Measurements from ENCODE around the gene RNASE11. TPM values are rescaled to one million over a fixed set of nuclear protein-coding genes. Genes with fewer than 3 reads are reported as not detected.

RNASE11 gene
- polyA plus RNA-seq, 3 donors, result not detected

DNA sequence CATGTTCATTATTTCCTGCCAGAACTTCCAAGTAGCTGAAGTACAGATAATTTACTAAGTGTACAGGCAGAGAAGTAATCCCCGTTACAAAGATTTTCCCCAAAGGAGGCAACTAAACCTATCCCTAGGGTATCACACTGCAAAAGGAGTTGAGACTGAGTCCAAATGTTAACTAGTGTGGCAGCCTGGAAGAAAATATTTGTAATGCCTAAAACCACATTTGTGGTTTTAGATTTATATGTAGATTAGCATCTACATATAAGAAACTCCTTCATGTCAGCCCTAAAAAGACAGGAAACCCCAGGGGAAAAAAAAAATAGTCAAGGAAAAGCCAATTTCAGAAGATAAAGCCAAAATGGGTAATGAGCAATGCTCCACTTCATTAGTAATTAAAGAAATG lies 4.8 kb upstream of the RNASE11 start:
- H3K27me3 ChIP-seq (ENCODE audit: control insufficient read depth in 2 of 2, insufficient read depth in 2 of 2, low read length in 2 of 2), result no peaks in the 10 kb centered on the region
- Mint-ChIP-seq H3K27ac (no peak overlapping the region), H3K4me3 (no peak overlapping the region), H3K36me3 (no peaks in the 10 kb centered on the region), H3K27me3 (ENCODE audit: low read depth in 3 of 3) (peaks cover 0 to 5% (median 0%) of the 10 kb centered on the region in 3 donors), H3K9me3 (peaks cover 0 to 3% (median 0%) of the 10 kb centered on the region in 7 donors), H3K4me1 (peaks cover 6% of the 10 kb centered on the region)
- H3K79me2 ChIP-seq (ENCODE audit: insufficient read depth, low read length), result no peaks in the 10 kb centered on the region
- H3K9ac ChIP-seq (ENCODE audit: insufficient read depth, low read length, poor library complexity, severe bottlenecking), result no peak overlapping the region
- no CpG with 5 or more reads among the region's 1 CpG for WGBS (ENCODE audit: insufficient coverage)
- no peaks in the 10 kb centered on the region for H3K9me3 ChIP-seq (replicated peaks in 1 of 2; ENCODE audit: control insufficient read depth in 1 of 2, insufficient read depth in 1 of 2, low read length in 2 of 2)
- no peak overlapping the region for H3K27ac ChIP-seq (ENCODE audit: low read depth in 1 of 2, low read length in 2 of 2)
- no peaks in the 10 kb centered on the region for H3K4me1 ChIP-seq (ENCODE audit: control insufficient read depth in 1 of 2, insufficient read depth in 2 of 2, low read length in 2 of 2)
- intact Hi-C loops (cut with micrococcal nuclease), result no loop called here
- H3K4me2 ChIP-seq (replicated peaks; ENCODE audit: extremely low read depth, low read length, poor library complexity, severe bottlenecking), result no peak overlapping the region
- TF ChIP-seq, protein P1, sequence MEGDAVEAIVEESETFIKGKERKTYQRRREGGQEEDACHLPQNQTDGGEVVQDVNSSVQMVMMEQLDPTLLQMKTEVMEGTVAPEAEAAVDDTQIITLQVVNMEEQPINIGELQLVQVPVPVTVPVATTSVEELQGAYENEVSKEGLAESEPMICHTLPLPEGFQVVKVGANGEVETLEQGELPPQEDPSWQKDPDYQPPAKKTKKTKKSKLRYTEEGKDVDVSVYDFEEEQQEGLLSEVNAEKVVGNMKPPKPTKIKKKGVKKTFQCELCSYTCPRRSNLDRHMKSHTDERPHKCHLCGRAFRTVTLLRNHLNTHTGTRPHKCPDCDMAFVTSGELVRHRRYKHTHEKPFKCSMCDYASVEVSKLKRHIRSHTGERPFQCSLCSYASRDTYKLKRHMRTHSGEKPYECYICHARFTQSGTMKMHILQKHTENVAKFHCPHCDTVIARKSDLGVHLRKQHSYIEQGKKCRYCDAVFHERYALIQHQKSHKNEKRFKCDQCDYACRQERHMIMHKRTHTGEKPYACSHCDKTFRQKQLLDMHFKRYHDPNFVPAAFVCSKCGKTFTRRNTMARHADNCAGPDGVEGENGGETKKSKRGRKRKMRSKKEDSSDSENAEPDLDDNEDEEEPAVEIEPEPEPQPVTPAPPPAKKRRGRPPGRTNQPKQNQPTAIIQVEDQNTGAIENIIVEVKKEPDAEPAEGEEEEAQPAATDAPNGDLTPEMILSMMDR (IDR thresholded peaks at IDR 0.05), result no peak
- DNase-seq, result no peak
- H3K36me3 ChIP-seq (replicated peaks in 1 of 2; ENCODE audit: control insufficient read depth in 1 of 2, insufficient read depth in 2 of 2, low read length in 2 of 2), result no peaks in the 10 kb centered on the region
- H2AFZ ChIP-seq (ENCODE audit: insufficient read depth, low read depth, low read length, poor library complexity, severe bottlenecking), result no peak overlapping the region
- no peaks in the 10 kb centered on the region for H4K20me1 ChIP-seq (ENCODE audit: insufficient read depth, low read length)
- H3K4me3 ChIP-seq (replicated peaks in 1 of 3; ENCODE audit: low read depth in 2 of 3, low read length in 3 of 3), result no peak overlapping the region

- Histone ChIP-seq H3K36me3 (replicated peaks in 1 of 2; ENCODE audit: control insufficient read depth in 1 of 2, insufficient read depth in 2 of 2, low read length in 2 of 2) (no peaks in the 10 kb centered on the region), H3K4me3 (replicated peaks in 1 of 3; ENCODE audit: low read depth in 2 of 3, low read length in 3 of 3) (no peak within 1 kb of the TSS), H3K79me2 (ENCODE audit: insufficient read depth, low read length) (no peaks in the 10 kb centered on the region), H3K4me1 (ENCODE audit: control insufficient read depth in 1 of 2, insufficient read depth in 2 of 2, low read length in 2 of 2) (no peaks in the 10 kb centered on the region), H4K20me1 (ENCODE audit: insufficient read depth, low read length) (no peaks in the 10 kb centered on the region), H3K27ac (ENCODE audit: low read depth in 1 of 2, low read length in 2 of 2) (no peak within 1 kb of the TSS), H3K4me2 (replicated peaks; ENCODE audit: extremely low read depth, low read length, poor library complexity, severe bottlenecking) (no peak within 1 kb of the TSS), H2AFZ (ENCODE audit: insufficient read depth, low read depth, low read length, poor library complexity, severe bottlenecking) (no peak within 1 kb of the TSS), H3K9ac (ENCODE audit: insufficient read depth, low read length, poor library complexity, severe bottlenecking) (no peak within 1 kb of the TSS), H3K9me3 (replicated peaks in 1 of 2; ENCODE audit: control insufficient read depth in 1 of 2, insufficient read depth in 1 of 2, low read length in 2 of 2) (no peaks in the 10 kb centered on the region), H3K27me3 (ENCODE audit: control insufficient read depth in 2 of 2, insufficient read depth in 2 of 2, low read length in 2 of 2) (no peaks in the 10 kb centered on the region)
- H3K27ac Mint-ChIP-seq, result no peak within 1 kb of the TSS
- intact Hi-C loops (cut with micrococcal nuclease), result no loop called here
- no peak for DNase-seq
- peak within 1 kb of the TSS in 1 of 2 donors; percentile 61 for H3K4me3 Mint-ChIP-seq
- WGBS (ENCODE audit: insufficient coverage), result 79% methylated on average over 3 of the region's 4 CpGs
- H3K4me1 Mint-ChIP-seq, result peaks cover 6% of the 10 kb centered on the region
- no peaks in the 10 kb centered on the region for H3K36me3 Mint-ChIP-seq
- H3K9me3 Mint-ChIP-seq, result peaks cover 0 to 3% (median 0%) of the 10 kb centered on the region in 7 donors
- peaks cover 0 to 3% (median 2%) of the 10 kb centered on the region in 3 donors for H3K27me3 Mint-ChIP-seq (ENCODE audit: low read depth in 3 of 3)
- TF ChIP-seq, protein P1 (IDR thresholded peaks at IDR 0.05), result no peak
These were observed 3.4 kb upstream of the RNASE11 start, which contains the start of gene RNASE12 for GRCh38 chr14:20591235-20591634. Gene RNASE12 (minus strand): TSS chr14:20591376. CDS start chr14:20590723, 653 bp downstream.

Data from CD14-positive monocyte (primary cell).